Measurements from ENCODE around the gene TESPA1. TPM values are rescaled to one million over a fixed set of nuclear protein-coding genes. Genes with fewer than 3 reads are reported as not detected.

The TESPA1 gene
- total and polyA plus RNA-seq, 2 of the 4 experiments (the other 2 are of a cell fraction), result not detected

- POLR2A ChIA-PET (ENCODE audit: unreplicated experiment), result no interaction called here
- no peak overlapping the region for H2AFZ ChIP-seq (replicated peaks; ENCODE audit: low read length, poor library complexity)
- H3K79me1 ChIP-seq (ENCODE audit: low read depth in 1 of 2, low read length in 2 of 2), result no peaks in the 10 kb centered on the region
- no peak overlapping the region for H3K27ac ChIP-seq (ENCODE audit: insufficient read depth, low read length)
- CTCF ChIA-PET, result no interaction called here
- H3K14ac ChIP-seq (replicated peaks; ENCODE audit: low read depth, low read length), result no peak overlapping the region
- no TSS peak for BruUV-seq (replicated peaks)
- dilution Hi-C loops (cut with HindIII; ENCODE audit: low sequenced_read_pairs, unreplicated experiment) (no loop called here), in situ Hi-C loops (cut with MboI; ENCODE audit: low sequenced_read_pairs) (no loop called here), intact Hi-C loops (cut with micrococcal nuclease) (no loop called here)
- 92% methylated on average over 2 of the region's 3 CpGs; no CpG with 5 or more reads in 1 of the 2 experiments for WGBS, 2 experiments (ENCODE audit: extremely low coverage in 2 of 2, insufficient read length in 1 of 2)
- no peaks in the 10 kb centered on the region for H4K20me1 ChIP-seq (ENCODE audit: insufficient read depth, low read length)
- H3K4me2 ChIP-seq (ENCODE audit: low read depth, low read length), result no peak overlapping the region
- no peak overlapping the region for H3K56ac ChIP-seq (ENCODE audit: extremely low read depth, insufficient read depth, low read length)
- TF ChIP-seq MXI1 (IDR thresholded peaks at IDR 0.05; ENCODE audit: borderline replicate concordance, low read depth, low read length), result no peak
- no peak for TF ChIP-seq RFX5 (IDR thresholded peaks at IDR 0.05; ENCODE audit: low read depth, low read length)
- no peak for TF ChIP-seq FOS (IDR thresholded peaks at IDR 0.05; ENCODE audit: low read depth, low read length)
- no peak for TF ChIP-seq MAFK (IDR thresholded peaks at IDR 0.05; ENCODE audit: low read depth, low read length)
- no peak for TF ChIP-seq NFE2L2 (IDR thresholded peaks at IDR 0.05; ENCODE audit: low read depth, low read length)
- no peak for TF ChIP-seq RCOR1 (IDR thresholded peaks at IDR 0.05; ENCODE audit: insufficient replicate concordance, low read length)
- no peak for TF ChIP-seq CTCF (conservative IDR thresholded peaks at IDR 0.05; ENCODE audit: low read depth, low read length)
- no peak for TF ChIP-seq ELK1 (IDR thresholded peaks at IDR 0.05; ENCODE audit: borderline replicate concordance, low read depth, low read length)
- no peak for TF ChIP-seq MAZ (IDR thresholded peaks at IDR 0.05; ENCODE audit: borderline replicate concordance, low read depth, low read length)
- no peak for TF ChIP-seq RAD21 (IDR thresholded peaks at IDR 0.05; ENCODE audit: low read length)
- no peak for TF ChIP-seq USF2 (IDR thresholded peaks at IDR 0.05; ENCODE audit: low read depth, low read length)
- TF ChIP-seq CHD1 (IDR thresholded peaks at IDR 0.05; ENCODE audit: low read depth, low read length), result no peak
- no peak for TF ChIP-seq SMC3 (IDR thresholded peaks at IDR 0.05; ENCODE audit: low read depth, low read length)
- TF ChIP-seq BHLHE40 (IDR thresholded peaks at IDR 0.05; ENCODE audit: low read depth, low read length), result no peak
- TF ChIP-seq CEBPB (IDR thresholded peaks at IDR 0.05; ENCODE audit: low read depth, low read length), result no peak
- TF ChIP-seq POLR2A (IDR thresholded peaks at IDR 0.05; ENCODE audit: low read depth, low read length), result no peak
- H3K9me1 ChIP-seq (ENCODE audit: insufficient read depth, low read length), result no peaks in the 10 kb centered on the region
- H2BK15ac ChIP-seq (ENCODE audit: low read depth, low read length), result no peak overlapping the region
- H3K18ac ChIP-seq (ENCODE audit: low read depth, low read length), result no peak overlapping the region
- no peak overlapping the region for H3K9ac ChIP-seq (ENCODE audit: low read depth, low read length)
- H2BK120ac ChIP-seq (ENCODE audit: low read depth, low read length), result no peak overlapping the region
- no peak overlapping the region for H2BK20ac ChIP-seq (ENCODE audit: low read depth, low read length)
- no peak overlapping the region for H4K5ac ChIP-seq (ENCODE audit: low read depth, low read length)
- no peaks in the 10 kb centered on the region for H3K36me3 ChIP-seq (ENCODE audit: control insufficient read depth, insufficient read depth, low read length)
- H3K23ac ChIP-seq (ENCODE audit: low read depth, low read length), result no peak overlapping the region
- no peak overlapping the region for H2BK5ac ChIP-seq (ENCODE audit: low read depth, low read length, poor library complexity, severe bottlenecking)
- no peak overlapping the region for H2AK9ac ChIP-seq (replicated peaks; ENCODE audit: low read depth, low read length, poor library complexity)
- ATAC-seq (ENCODE audit: low read depth), result no peak
- no peak overlapping the region for H3K4me3 ChIP-seq (ENCODE audit: insufficient read depth, low read depth, low read length)
- no peak overlapping the region for H2AK5ac ChIP-seq (ENCODE audit: low read depth, low read length)
- no peak overlapping the region for H3K4ac ChIP-seq (ENCODE audit: low read depth, low read length)
- H3K27me3 ChIP-seq (ENCODE audit: control insufficient read depth, insufficient read depth, low read length), result no peaks in the 10 kb centered on the region
- no peak overlapping the region for H4K91ac ChIP-seq (ENCODE audit: insufficient read depth, low read depth, low read length)
- no peak for DNase-seq
- H3K9me3 ChIP-seq (ENCODE audit: control insufficient read depth, insufficient read depth, low read length), result no peaks in the 10 kb centered on the region
- H3K4me1 ChIP-seq (ENCODE audit: control insufficient read depth, insufficient read depth, low read length), result no peaks in the 10 kb centered on the region
- no peak overlapping the region for H4K8ac ChIP-seq (ENCODE audit: low read depth in 2 of 2, low read length in 2 of 2)
These were observed 42.9 kb downstream of the TESPA1 start for GRCh38 chr12:54941659-54942058.

Data from IMR-90 (cell line).